Stimulated activated CD8-positive, alpha-beta memory T cell treated with anti-CD3 and anti-CD28 coated beads, Interleukin-15, amount 100 ng/mL, for 4 hours (primary cell): Measurements from ENCODE around the gene USF3.
"Not testable (repeated sequence)": the region's sequence is repeated elsewhere in the genome, so short reads cannot be mapped to it uniquely, and the experiment has no call there.

ENCODE experiments used
- DNase-seq, 2 donors: peaks; one replicate each; pipeline ENCODE4 v3.0.0-alpha.2; 2020; ENCODE audit warnings: low read depth in 2 of 2

USF3 gene

DNA sequence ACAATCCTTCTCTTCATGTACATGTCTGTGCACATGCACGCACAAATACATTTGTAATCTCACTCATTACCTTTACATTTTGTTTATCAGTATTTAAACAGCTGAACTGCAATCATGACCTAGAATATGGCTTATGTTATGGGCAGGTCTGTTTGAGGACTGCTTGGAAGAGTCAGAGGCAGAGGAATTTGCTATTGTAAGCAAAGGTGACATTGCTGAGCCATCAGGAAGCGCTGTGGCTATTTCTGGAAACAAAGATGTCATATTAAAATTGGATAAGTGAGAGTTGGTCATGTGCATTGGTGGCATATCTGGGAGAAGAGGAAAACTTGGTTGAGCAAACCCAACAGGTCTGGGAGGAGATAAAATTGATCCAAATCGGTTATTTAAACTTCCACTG lies 41.6 kb downstream of the USF3 start:
- DNase-seq, result no peak

- DNase-seq, result no peak
Observed at GRCh38 chr3:113654310-113654709, 42.1 kb downstream of the USF3 start.

GRCh38 chr3:113649174-113649845 lies 47.1 kb downstream of the USF3 start:
- DNase-seq, result no peak

GRCh38 chr3:113648524-113648923 lies 47.9 kb downstream of the USF3 start:
- DNase-seq, result no peak

GRCh38 chr3:113643583-113643982 lies 52.9 kb downstream of the USF3 start:
- no peak for DNase-seq

DNA sequence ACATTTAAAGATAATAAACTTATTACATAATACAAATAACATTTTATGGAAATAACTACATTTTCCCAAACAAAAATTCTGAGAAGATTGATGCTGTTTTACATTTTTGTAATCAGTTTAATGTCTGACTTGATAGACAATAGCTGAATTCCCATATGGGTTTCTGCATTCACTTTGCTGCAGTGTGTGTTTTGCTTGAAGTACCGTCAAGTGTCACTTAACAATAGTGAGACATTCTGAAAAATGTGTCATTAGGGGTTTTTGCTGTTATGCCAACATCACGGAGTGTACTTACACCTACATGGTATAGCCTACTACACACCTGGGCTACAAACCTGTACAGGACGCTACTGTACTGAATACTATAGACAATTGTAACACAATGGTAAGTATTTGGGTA lies 57.5 kb downstream of the USF3 start:
- no peak for DNase-seq

GRCh38 chr3:113637756-113638155 lies 58.7 kb downstream of the USF3 start:
- no peak for DNase-seq

DNA sequence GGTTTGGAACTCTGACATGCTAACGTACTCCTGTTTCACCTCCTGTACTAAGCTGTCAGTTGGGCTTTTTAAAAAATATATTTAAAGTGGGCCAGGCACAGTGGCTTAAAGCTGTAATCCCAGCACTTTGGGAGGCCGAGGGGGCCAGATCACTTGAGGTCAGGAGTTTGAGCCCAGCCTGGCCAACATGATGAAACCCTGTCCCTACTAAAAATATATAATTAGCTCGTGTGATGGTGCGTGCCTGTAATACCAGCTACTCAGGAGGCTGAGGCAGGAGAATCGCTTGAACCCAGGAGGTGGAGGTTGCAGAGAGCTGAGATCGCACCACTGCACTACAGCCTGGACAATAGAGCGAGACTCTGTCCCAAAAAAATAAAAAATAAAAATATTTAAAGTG lies 60.4 kb downstream of the USF3 start:
- DNase-seq, result not testable (repeated sequence)

DNA sequence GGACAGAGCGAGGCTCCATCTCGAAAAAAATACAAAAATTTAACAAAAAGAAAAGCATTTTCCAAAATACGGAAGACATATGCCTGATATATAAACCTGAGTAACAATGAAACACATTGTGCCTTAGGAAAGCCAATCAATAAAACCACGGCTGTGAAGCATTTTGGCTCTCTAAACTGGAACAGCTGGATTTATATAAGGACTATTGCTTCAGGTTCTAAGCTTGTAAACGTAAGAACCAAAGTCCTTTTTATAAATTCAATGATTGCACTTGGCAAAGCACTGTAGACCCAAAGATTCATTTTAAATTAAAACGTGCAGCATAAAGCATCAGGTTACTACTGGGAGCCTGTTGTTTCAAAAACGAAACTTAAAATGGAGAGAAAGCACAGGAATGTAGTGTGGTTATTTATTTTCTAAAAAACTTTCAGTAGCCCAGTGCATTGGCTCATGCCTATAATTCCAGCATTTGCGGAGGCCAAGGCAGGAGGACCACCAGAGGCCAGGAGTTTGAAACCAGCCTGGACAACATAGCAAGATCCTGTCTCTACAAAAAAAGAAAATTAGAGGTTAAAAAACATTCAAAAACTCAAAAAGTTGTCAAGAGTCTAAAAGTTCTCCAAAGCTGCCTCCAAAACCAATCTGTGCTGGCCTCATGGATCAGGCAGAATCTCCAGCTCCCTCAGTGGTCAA lies 61.5 kb downstream of the USF3 start:
- no peak for DNase-seq

- no peak for DNase-seq
Observed at GRCh38 chr3:113631573-113631972, 64.9 kb downstream of the USF3 start.

- no peak for DNase-seq
Observed at GRCh38 chr3:113630956-113631542, 65.4 kb downstream of the USF3 start.

- no peak for DNase-seq
Observed at GRCh38 chr3:113629584-113630421, 66.6 kb downstream of the USF3 start.

GRCh38 chr3:113628788-113629187 lies 67.7 kb downstream of the USF3 start:
- DNase-seq, result no peak

DNA sequence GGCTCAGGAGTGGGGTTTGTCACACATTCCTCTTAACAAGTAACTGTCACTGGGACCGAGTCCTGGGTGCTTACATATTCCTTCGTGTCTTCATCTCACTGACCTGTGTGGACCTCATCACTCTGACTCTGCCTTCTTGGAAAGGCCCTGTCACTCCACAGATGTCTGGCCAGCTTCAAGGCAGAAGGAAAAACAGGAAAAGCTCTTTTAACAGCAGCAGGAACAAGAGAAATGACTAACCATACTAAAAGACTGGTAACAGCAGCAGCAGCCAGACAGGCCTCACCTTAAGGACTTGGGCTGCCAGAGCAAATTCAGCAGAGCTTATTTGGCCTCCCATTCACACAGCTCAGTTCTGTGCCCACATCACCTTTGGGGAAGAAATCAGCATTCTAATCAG lies 68.1 kb downstream of the USF3 start:
- DNase-seq, result no peak

- no peak for DNase-seq
Observed at GRCh38 chr3:113626503-113627371, 69.7 kb downstream of the USF3 start.

- no peak for DNase-seq
Observed at GRCh38 chr3:113625834-113626233, 70.6 kb downstream of the USF3 start.

DNA sequence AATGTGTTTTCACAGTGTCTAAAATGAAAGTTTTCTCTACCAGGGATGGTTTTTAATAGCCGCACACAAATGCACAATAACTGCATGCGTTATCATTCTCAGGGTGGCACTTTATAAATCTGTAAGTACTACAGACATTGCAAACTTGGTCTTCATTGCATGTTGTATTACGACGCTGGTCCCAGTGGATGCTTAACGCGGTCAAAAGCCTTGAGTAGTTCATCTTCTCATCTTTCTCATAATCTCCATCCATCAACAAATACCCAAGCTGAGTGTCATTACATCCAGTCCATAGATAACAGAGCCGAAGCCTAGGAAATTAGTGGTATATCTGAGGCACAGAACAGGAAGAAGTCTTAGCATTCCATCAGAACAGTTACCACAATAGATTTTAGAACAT lies 72.6 kb downstream of the USF3 start:
- no peak for DNase-seq

DNA sequence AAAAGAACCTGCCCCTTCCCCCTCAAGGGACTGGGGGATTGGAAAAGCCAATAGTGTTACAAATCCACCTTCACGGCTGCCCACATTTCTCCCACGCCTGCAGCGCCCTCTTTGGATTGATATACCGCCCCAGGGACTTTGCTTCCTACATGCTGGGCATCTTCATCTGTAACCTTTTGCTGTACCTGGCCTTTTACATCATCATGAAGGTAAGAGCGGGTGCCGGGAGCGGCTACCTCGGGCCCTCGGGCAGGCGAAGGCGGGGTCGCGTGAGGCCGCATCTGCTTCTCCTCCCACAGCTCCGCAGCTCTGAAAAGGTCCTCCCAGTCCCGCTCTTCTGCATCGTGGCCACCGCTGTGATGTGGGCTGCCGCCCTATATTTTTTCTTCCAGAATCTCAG lies 73.1 kb downstream of the USF3 start:
- DNase-seq, result no peak

DNA sequence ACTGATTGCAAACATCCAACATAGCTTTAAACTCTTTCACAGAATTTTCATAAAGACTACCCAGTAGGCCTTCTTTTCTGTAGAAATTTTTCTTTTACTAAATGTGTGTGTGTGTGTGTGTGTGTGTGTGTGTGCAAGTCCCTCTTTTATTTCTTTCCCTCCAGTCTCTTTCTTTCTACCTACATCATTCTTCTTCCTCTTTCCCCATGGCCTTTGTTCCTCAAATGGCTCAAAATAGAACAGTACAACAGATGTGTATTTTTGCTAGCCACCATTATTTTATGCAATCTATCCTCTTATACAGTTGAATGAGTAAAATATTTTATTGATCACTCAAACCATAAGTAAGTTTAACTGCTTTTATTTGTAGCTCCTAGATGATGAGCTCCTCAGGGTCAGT lies 76.4 kb downstream of the USF3 start:
- DNase-seq, result no peak

- DNase-seq, result no peak
Observed at GRCh38 chr3:113617726-113618125, 78.7 kb downstream of the USF3 start.

- DNase-seq, result no peak
Observed at GRCh38 chr3:113615976-113616375, 80.5 kb downstream of the USF3 start.
